GM21423 (cell line): ENCODE measurements around the gene NXT1.
"Not testable (repeated sequence)": the region's sequence is repeated elsewhere in the genome, so short reads cannot be mapped to it uniquely, and the experiment has no call there.

ENCODE experiments used
- ATAC-seq: cut with Tn5 transposase; IDR thresholded peaks from one replicate; pipeline ENCODE4 v1.9.1; 2021; ENCODE audit warnings: mild to moderate bottlenecking, moderate library complexity; ENCODE audit not compliant: unreplicated experiment

Gene NXT1

DNA sequence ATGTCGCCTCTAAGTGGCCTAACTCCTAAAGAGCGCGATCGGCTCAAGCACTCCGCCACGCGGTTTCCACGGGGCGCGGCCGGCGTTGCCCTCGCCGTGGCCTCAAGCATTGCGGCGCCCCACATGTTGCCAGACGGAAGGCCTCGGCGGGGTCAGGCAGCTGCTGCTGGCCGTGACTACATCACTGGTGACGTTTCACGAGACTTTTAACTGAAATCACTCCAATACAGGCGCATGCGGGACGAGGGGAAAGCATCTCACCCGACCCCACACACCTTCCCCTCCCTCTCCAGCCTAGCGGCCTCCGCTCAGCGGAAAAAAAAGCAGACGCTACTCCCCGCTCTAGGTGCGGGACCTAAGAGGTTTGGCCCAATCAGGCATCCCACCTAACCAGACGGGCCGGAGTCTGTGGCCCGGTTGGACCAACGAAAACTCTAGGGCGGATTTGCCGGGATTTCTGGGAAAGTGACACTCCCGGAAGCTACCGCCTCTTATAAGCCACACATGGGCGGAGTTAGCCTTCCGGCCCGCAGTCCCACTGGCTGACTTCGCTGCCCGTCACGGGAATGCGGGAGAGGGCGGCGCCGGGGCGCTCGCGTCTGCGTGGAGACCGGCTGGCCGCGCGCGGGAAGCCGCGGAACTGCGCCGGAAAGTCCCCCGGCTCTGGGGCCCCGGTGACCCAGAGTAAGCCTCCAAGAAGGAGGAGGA, at the start of gene NXT1:
Gene NXT1 (plus strand): TSS at position 596 of the 708 bp plus-strand sequence. CDS start 3,251 bp downstream, outside the sequence.
- ATAC-seq = peak; percentile 80

DNA sequence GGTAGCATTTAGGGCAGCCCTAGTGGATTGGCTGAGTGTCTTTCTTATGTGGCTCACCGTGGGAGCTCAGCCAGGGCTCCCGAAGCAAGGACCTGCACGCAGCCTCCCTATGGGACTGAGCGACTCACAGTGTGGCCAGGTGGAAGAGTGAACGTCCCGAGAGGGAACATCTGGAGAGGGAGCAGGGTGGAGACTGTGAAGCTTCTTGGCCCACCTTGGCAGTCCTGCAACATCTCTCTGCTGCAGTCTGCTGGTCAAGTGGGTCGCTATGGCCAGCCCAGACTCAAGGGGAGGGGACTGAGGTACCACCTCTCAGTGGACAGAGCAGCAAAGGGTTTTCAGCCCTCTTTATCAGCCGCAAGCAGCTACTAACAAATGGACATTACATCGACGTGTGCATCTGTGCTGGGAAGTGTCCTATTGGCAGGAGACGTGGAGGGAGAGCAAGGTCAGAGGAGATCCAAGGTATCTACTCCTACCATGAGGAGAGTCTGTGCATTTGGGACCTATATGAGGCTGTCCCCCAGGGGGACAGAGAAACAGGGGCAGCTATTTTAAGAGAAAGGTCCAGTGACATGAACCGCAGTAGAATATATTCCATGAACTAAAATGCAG, 49.0 kb upstream of the NXT1 start:
- ATAC-seq = no peak

DNA sequence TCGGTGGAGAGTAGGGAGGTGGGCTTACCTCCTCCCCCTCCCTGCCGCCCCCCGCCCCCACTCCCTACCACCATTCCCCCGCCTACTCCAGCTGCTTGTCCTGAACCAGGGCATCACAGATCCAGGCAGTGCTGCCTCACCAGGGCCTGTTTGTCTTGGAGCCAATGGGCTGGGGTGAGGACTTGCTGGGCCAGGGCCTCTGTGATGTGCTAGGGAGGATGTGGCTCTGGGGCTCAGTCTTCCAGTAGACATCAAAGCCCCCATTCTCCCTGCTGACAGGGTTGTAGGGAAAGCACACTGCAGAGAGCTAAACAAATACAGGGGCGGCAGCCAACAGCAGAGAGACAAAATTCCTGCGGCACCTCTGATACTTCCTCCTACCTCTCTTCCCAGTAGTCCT, 48.2 kb upstream of the NXT1 start:
- no peak for ATAC-seq

DNA sequence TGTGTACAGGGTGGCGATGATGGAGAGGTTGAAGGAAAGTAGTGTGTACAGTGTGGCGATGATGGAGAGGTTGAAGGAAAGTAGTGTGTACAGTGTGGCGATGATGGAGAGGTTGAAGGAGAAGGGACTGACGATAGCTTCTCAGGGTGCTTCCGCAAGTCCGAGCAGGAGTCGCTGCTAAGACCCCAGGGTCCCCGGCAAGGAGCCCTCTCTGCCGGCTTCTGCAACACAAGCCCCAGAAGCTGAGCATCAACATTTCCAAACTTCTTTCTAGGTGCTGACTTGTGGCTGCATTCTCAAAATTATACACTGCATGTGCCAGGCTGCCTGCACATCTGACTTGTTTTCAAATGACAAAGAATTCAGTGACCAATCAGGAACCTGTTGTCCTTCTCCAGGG, 47.8 kb upstream of the NXT1 start:
- ATAC-seq = no peak

DNA sequence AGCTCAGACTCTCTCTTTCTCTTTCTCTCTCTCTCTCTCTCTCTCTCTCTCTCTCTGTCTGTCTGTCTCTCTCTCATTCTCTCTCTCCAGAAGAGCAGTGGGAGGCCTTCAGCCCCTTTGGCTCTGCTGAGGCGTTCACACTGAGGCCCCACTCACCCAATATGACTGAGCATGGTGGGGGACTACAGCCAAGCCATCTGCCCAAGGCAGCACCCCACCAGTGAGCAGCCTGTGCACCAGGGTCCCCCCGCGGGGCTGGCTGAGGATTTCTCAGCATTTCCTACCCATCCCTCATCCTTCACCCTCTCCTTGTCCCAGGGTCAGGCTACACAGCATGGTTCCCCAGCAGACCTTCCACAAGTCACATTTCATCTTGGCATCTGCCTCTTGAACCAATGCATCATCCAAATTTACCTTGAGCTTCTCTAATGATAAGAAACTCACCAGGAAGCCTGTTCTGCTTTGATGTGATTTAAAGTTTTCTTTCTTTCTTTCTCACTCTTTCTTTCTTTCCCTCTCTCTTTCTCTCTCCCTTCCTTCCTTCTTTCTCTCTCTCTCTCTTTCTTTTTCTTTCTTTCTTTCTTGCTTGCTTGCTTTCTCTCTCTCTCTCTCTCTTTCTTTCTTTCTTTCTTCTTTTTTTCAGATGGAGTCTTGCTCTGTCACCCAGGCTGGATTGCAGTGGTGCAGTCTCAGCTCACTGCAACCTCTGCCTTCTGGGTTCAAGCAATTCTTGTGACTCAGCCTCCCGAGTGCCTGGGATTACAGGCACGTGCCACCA, 47.1 kb upstream of the NXT1 start:
- no peak for ATAC-seq

DNA sequence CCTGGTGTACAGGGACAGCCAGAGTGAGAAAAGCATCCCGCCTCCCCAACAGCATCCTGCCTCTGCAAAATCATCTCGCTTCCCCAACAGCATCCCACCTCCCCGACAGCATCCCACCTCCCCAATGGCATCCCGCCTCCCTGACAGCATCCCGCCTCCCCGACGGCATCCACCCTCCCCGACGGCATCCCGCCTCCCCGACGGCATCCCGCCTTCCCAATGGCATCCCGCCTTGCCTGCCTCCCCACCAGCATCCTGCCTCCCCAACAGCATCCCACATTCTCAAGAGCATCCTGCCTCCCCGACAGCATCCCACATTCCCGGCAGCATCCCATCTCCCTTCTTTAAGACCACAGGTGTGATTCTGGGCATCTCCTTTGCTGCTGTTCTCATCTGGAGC, 46.0 kb upstream of the NXT1 start:
- ATAC-seq = no peak

DNA sequence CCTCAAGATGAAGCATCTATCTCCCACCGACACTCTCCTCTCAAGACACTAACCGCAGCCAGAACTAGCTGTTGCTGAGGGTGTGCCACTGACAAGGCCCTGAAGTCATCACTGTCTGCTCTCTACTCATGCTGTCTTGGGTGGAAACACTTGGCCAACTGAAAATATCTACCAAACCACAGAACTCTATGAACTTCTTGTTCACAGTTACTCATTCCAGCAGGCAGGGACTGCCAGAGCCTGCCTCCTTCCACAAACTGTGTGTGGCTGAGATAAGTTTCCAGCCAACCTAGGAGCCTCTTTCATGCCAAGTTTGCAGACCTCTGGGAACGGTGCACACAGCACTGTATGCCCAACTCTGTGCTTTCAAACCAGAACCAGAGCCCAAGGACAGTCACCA, 45.5 kb upstream of the NXT1 start:
- ATAC-seq = no peak

DNA sequence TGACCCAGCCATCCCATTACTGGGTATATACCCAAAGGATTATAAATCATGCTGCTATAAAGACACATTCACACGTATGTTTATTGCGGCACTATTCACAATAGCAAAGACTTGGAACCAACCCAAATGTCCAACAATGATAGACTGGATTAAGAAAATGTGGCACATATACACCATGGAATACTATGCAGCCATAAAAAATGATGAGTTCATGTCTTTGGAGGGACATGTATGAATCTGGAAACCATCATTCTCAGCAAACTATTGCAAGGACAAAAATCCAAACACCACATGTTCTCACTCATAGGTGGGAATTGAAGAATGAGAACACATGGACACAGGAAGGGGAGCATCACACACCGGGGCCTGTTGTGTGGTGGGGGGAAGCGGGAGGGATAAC, 43.2 kb upstream of the NXT1 start:
- ATAC-seq = not testable (repeated sequence)

DNA sequence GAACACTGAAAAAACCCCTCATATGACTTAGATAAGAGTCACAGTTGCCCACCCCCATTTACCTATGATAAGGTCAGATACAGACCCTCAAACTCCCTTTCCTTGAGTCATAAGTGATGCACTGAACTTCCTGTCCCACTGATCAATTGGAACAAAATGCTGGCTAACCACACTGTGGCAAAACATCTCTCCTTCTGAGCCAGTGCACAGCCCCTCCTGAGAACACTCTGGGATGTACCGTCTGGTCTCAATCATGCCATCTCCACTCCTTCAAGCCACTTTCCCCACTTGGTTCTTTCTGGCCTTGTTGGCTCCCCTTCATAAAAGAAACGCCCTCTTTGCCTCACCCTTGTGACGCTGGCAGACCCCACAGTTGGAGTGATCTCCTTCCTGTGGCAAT, 42.6 kb upstream of the NXT1 start:
- no peak for ATAC-seq

DNA sequence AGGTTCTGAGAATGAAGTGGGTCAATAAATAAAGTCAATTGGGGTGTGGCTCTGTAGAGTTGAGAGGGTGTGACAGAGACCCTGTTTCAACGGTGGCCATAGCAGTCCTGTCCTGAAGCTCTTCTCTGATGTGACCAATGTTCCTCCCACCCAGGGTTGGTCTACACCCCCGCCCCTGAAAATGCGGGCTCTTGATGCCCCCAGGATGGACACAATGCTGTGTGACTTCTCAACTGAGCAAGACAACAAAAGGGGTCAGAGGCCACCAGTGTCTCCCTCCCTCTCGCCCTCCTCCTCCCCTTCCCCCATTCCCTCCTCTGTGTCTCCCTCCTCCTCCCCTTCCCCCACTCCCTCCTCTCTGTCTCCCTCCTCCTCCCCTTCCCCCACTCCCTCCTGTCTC, 41.7 kb upstream of the NXT1 start:
- ATAC-seq = no peak

DNA sequence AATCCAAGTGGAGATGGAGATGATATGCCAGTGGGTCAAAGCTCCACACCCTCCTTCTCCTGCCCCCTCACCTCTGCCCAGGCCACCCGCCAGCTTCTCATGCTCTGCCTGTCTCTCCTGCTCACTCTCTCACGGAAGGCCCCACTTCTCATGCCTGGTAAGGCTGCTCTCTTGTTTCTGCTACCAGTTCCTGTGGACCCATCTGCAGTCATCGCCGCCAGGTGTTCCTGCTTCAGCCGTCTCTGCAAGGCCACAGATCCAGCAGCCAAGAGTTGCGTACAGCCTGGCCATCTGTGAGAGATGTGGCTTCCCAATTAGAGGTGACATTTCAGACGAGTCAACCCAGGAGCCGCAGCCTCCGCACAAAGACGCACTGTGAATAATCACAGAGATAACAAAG, 40.8 kb upstream of the NXT1 start:
- ATAC-seq = no peak

DNA sequence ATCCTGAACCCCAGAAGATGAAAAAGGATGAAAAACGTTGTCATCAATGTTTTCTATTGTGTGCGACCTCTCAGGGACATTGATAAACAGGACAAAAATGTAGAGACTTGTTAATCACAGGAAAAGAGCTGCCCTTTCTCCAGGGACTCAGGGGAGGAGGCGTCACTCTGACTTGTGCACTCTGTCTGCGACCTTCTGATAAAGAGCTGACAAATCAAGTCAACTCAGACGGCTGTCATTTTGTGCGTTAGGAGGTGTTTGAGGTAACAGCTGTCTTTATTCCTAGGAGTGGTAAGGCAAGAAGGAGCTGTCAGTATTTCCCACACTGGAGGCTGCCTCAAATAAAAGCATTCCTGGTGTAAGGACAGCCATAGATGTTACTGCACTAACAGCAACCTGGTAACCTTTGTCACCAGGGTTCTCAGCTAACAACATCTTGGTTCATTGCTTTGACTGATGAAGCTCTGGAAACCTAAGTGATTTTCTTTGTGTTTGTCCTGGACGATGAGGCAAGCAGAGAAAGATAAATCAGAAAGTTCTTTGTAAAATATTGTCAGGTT, 38.6 kb upstream of the NXT1 start:
- no peak for ATAC-seq

DNA sequence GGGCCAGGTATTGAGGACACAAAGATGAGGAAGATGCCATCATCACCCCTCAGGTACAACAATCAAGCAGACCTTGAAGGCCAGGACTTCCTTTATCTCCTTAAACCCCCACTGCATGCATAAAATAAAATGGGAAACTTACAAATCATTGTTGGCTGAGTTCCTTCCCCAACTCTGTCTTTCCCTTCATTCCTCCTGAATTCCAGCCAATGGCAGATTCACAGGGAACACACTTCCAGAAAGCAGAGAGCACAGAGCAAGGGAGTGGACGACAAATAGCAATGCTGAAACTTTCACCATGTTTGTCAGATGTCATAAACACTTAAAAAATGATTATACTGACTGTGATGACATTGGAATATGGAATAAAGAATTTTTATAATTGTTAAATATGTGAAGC, 37.3 kb upstream of the NXT1 start:
- no peak for ATAC-seq

DNA sequence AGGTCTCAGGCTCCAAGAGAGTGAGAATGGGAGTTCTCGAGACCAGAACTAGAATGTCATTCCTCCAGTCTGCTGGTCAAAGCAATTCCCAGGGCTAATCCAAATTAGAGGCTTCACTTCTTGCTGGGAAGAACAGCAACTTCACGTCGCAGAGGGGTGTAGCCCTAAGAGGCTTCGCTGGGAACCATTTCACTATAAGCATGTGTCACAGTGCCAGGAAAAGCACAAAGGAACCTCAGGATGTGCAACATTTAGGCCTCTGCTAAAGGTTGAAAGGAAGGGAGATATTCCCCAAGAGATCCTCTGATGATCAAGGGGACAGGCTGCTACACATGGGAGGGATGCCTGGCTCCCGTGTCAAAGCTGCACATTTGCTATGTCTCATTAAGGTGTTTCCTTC, 35.9 kb upstream of the NXT1 start:
- ATAC-seq = no peak

DNA sequence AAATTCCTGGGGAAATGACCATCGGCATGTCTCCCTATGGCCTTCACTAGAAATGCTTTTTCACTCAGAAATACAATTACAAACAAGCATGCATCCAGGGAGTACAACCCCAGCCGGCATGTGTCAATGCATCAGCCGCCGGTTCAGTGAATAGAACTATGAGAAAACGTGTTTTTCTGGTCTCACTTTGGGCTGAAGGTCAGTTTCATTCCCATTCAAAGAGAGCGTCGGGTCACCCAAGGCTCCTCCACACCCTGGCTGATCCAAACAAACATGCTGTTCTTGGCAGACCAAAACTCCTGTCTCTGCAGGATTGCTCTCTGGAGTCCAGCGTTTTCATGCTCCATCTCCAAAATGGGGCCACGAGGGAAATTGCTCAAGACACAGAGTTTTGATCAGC, 35.5 kb upstream of the NXT1 start:
- no peak for ATAC-seq

DNA sequence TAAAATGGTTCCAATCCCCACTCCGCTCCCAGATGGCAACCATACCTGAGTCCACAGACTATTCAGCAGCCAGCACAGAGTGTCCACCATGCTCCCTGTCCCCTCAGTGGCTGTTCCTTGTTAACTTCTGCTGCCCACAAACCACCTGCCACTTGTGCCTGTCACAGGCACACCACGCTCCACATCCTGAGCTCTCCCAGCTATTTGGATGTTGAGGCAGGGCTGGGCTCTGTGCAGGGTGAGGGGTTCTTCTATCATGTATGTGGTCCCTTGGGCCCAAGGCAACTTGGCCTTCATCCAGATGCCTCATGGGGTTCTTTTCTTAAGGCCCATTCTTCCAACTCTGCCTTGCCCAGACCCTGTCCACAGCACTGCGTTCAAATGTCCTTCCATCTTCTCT, 34.0 kb upstream of the NXT1 start:
- no peak for ATAC-seq

DNA sequence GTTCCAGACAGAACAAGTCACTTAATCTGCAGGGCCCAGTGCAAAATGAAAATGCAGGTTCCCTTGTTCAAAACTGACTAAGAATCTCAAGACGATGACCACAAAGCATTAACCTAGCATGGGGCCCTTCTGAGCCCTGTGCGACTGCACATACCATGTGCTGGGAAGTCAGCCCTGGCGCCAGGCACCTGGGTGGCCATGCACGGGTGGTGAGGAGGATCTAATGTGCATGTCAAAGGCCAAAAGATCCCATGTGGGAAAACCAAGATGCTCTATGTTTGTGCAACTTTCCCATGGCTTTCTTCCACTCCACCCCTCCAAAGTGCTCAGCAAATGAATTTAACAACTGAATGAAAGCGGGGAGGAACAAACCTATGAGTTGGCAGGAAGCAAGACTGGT, 33.5 kb upstream of the NXT1 start:
- no peak for ATAC-seq

DNA sequence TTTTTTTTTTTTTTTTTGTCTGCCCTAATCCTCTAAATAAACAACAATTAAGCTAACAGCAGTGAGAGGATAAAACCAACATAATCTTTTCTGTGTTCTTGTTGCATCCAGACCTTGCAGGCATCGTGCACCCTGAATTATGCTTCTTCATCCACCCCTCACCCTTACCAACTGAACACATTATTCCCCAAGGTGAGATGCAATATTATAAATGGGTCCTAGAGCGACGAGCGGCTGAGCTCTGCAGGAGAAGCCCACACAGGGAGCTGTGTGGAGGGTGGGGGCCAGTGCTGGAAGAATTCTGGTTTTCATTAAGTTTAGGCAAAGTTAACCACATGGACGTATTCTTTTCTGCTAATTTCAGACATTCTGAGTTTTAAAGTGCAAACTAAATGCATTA, 32.2 kb upstream of the NXT1 start:
- ATAC-seq = no peak

DNA sequence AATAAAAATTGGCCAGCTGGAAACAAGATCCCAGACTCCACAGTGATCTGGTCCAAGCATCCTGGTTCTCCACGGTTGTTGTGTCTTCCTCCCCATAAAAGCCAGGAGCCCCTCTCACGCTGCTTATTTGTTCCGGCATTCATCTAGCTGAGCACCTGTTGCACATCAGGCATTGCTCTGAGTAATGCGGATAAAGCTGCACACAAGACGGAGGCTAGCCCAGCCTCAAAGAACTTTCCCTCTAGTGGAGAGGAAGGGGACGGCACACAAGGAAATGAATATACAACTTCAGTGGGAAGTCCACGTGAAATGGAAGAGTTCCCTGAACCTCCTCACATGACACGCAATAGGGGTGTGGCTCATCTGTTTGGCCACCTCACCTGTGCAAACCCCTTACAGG, 30.3 kb upstream of the NXT1 start:
- no peak for ATAC-seq

DNA sequence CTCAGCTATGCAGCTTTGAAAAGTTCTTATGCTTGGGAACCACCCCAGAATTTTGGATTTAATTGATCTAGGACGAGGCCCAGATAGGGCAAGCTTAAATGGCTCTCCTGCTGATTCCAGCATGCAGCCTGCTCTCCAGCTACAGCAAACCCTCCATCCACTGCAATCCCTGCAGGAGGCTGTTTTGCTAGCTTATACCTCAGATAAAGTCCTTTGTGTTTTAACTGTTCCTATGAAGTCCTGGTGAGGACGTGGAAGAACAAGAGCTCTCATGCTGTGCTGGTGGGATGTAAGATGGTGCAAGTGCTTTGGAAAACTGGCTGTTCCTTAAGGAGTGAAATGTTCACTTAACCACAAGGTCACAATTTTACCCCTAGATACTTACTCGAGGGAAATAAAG, 25.5 kb upstream of the NXT1 start:
- ATAC-seq = no peak

DNA sequence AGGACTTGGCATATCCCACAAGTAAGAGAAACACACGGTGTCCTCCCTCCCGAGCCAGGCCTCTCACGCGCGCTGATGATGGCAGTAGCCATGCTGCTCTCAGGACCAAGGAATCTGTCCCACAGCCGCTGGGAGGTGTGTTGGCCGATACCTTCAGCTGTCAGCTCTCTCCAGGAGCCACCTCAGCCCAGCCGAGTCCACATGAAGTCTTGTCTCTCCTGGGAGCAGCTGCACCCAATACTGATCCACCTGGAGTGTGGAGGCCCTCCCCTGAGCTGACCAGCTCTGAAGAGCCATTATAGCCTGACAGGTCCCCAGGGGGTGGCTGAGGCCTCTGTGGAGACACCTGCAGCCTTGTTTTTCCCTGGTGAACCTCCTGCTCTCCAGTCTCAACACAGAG, 23.8 kb upstream of the NXT1 start:
- no peak for ATAC-seq
